Measurements from ENCODE around the gene TSPAN9.

Gene TSPAN9

DNA sequence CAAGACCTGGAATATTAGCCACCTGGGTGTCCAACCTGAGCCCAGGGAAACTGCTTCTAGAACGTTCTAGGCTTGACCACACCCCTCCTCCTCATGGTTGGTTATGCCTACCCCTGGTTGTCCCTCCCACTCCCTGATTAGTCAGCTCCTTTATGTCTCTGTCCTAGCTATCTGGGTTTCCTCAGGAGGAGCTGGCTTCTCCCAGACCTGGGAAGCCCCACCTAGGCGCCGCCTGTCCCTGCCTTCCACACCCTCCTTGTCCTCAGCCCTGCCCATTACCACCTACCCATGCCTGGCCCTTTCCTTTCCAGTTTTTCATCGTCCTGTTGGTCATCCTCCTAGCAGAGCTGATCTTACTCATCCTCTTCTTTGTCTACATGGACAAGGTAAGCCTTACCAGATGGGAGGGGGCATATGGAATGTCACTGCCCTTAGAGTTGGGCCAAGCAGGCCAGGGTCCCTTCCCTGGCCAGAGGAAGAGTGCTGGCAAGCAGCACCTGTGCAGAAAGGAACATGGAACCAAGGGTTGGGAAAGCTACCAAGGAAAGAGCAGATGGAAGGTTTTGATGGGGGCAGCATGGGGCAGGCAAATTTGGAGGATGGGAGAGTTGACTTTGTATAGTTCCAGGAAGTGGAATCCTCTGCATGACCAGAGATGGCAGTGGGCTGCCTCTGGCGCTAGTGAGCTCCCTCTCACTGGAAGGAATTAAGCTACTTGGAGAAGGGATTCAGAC is 201.7 kb downstream of the TSPAN9 start:
- DNase-seq (ENCODE audit: insufficient read length, low spot score), result no peak
- FAIRE-seq, result no peak
- no peak for TF ChIP-seq POLR2A (IDR thresholded peaks at IDR 0.05; ENCODE audit: low read depth, low read length)

GRCh38 chr12:3279415-3279780 is 202.2 kb downstream of the TSPAN9 start:
- no peak for DNase-seq (ENCODE audit: insufficient read length, low spot score)
- FAIRE-seq, result no peak
- TF ChIP-seq POLR2A (IDR thresholded peaks at IDR 0.05; ENCODE audit: low read depth, low read length), result no peak

- FAIRE-seq, result no peak
- DNase-seq (ENCODE audit: insufficient read length, low spot score), result no peak
- TF ChIP-seq POLR2A (IDR thresholded peaks at IDR 0.05; ENCODE audit: low read depth, low read length), result no peak
Measured at GRCh38 chr12:3279832-3280231, 202.7 kb downstream of the TSPAN9 start.

DNA sequence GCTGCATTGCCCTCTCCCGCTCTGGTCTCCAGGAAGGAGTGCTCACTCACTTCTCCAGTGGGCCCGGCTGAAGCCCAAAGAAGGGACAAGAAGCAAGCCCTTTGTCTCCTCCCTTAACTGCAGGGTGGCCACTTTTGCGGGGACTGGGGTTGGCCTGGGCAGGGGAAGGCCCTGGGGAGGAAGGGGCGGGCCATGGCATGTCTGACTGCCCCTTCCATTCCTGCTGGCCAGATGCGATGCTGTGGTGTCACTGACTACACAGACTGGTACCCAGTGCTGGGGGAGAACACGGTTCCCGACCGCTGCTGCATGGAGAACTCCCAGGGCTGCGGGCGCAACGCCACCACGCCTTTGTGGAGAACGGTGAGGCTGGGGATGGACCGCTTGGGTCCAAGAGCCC is 203.8 kb downstream of the TSPAN9 start:
- DNase-seq (ENCODE audit: insufficient read length, low spot score) (no peak), FAIRE-seq (no peak)

DNA sequence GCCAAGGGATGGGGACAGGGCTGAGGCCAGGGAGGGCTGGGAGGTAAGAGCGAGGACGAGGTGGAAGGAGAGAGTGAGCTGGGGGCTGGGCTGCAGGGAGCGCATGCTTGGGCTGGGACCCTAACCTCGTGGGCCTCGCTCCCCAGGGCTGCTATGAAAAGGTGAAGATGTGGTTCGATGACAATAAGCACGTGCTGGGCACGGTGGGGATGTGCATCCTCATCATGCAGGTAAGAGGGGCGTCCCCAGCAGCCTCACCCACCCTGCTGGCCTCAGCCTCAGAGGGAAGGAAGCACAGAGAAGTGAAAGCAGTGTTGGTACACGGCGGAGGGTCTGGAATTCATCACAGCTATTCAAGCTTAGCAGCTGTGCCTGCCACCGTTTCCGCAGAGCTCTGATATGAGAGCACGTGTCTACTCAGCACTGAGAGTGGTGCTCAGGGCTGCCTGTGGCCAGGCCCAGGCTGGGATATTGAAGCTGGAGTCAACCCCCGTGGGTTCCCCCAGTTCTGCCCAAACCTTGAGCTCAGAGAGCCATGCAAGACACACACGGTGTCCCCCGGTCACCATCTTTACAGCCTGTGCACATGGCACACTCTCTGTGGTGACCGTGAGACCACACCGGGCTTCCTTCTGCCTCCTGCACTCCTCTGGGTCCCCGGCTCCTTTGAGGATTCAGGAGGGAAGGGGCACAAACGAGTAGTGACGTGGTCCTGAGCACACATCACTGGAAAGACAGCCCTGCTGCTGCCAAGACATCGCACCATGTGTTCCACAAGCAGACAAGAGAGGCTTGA is 204.6 kb downstream of the TSPAN9 start:
- DNase-seq (ENCODE audit: insufficient read length, low spot score), result no peak
- FAIRE-seq, result no peak
- no peak for TF ChIP-seq POLR2A (IDR thresholded peaks at IDR 0.05; ENCODE audit: low read depth, low read length)

More for the DNA sequence above, 203.8 kb downstream of the TSPAN9 start:
- TF ChIP-seq POLR2A (IDR thresholded peaks at IDR 0.05; ENCODE audit: low read depth, low read length), result no peak

GRCh38 chr12:3282384-3282670 is 205.1 kb downstream of the TSPAN9 start:
- TF ChIP-seq POLR2A (IDR thresholded peaks at IDR 0.05; ENCODE audit: low read depth, low read length), result no peak
- FAIRE-seq (no peak), DNase-seq (ENCODE audit: insufficient read length, low spot score) (no peak)

DNA sequence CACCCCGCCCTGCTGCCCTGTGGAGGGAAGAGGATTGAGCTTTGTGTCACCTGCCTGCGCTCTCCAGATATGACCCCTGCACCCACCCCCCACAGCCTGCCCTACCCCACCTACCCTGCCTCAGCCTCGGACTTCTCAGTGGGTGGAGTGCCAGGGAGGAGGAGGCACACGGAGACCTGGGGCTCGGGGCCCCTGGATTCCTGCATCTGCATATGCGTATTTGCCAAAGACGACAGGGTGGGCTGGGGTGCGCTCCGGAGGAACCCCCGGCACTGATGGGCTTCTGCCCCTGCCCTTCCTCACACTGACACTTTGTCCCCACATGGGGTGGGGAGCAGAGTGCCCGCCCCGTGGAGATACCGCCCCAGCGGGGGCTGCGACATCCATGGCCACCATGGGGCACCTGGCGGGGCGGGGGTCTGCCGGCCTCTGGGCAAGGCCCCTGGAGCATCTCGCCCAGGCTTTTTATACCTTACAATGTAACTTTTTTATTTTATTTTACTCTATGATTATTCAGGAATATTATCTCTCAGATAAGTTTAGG is 206.0 kb downstream of the TSPAN9 start:
- no peak for DNase-seq (ENCODE audit: insufficient read length, low spot score)
- no peak for FAIRE-seq
- TF ChIP-seq POLR2A (IDR thresholded peaks at IDR 0.05; ENCODE audit: low read depth, low read length), result no peak

DNA sequence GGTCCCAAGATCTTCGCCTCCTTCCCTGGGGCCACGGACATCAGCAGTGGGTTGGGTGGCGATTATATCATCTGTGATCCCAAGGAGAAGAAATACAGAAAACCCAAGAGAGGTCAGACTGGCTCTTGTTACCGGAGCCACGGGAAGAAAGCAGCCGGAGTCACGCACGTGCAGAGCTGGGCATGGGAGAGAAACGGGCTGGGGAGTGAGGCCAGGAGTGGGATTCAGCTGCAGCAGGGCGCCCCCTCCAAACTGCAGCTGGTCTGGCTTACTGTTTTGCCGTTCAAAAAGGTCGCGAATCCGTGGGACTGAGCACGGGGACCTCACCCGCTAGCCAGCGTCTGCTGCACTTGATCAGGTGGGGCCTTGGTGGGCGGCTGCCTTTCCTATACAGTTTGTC is 207.2 kb downstream of the TSPAN9 start:
- FAIRE-seq (no peak), DNase-seq (ENCODE audit: insufficient read length, low spot score) (no peak)
- no peak for TF ChIP-seq POLR2A (IDR thresholded peaks at IDR 0.05; ENCODE audit: low read depth, low read length)

DNA sequence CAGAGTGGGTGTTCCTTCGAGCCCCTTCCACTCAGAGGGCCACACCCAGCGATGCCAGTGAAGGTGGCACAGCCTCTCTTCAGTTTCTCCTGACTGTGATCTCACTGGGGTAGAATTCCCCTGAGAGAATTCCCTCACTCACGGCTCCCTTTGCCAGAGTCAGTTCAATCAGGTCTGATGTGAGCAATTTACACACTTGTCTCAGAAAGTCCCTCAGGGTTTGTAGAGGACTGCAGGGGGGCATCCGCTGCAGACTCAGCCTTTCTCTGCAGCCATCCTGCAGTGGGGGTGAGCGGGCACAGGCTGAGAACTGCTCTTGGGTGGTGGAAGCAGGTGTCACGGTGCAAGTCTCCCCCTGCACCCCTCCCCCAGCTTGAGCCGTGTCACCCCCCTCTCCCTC is 208.4 kb downstream of the TSPAN9 start:
- no peak for DNase-seq (ENCODE audit: insufficient read length, low spot score)

GRCh38 chr12:3288690-3289089 is 211.5 kb downstream of the TSPAN9 start:
- no peak for DNase-seq (ENCODE audit: insufficient read length, low spot score)
- FAIRE-seq, result no peak
- no peak for TF ChIP-seq POLR2A (IDR thresholded peaks at IDR 0.05; ENCODE audit: low read depth, low read length)

More for the DNA sequence above, 208.4 kb downstream of the TSPAN9 start:
- FAIRE-seq, result no peak
- TF ChIP-seq POLR2A (IDR thresholded peaks at IDR 0.05; ENCODE audit: low read depth, low read length), result no peak

- FAIRE-seq (no peak), DNase-seq (ENCODE audit: insufficient read length, low spot score) (no peak)
- no peak for TF ChIP-seq POLR2A (IDR thresholded peaks at IDR 0.05; ENCODE audit: low read depth, low read length)
Measured at GRCh38 chr12:3289702-3290101, 212.5 kb downstream of the TSPAN9 start.

DNA sequence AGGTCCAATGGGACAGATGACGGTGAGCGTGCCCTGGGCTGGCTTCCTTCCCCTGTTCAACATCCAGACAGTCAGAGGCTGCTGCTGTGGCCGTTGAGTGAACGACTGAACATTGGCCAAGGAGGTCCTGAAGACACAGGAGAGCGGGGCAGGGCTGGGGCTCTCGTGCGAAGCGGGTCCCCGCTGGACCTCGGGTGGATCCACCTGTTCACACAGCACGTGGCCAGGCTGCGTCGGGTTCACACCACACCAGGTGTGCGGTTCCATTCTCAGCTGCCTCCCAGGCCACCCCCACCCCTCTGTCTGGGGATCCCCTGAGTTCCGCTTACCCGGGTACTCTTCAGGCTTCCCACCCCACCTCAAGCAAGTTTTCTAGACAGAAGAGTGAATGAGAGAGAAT is 214.8 kb downstream of the TSPAN9 start:
- FAIRE-seq (no peak), DNase-seq (ENCODE audit: insufficient read length, low spot score) (no peak)
- no peak for TF ChIP-seq POLR2A (IDR thresholded peaks at IDR 0.05; ENCODE audit: low read depth, low read length)

DNA sequence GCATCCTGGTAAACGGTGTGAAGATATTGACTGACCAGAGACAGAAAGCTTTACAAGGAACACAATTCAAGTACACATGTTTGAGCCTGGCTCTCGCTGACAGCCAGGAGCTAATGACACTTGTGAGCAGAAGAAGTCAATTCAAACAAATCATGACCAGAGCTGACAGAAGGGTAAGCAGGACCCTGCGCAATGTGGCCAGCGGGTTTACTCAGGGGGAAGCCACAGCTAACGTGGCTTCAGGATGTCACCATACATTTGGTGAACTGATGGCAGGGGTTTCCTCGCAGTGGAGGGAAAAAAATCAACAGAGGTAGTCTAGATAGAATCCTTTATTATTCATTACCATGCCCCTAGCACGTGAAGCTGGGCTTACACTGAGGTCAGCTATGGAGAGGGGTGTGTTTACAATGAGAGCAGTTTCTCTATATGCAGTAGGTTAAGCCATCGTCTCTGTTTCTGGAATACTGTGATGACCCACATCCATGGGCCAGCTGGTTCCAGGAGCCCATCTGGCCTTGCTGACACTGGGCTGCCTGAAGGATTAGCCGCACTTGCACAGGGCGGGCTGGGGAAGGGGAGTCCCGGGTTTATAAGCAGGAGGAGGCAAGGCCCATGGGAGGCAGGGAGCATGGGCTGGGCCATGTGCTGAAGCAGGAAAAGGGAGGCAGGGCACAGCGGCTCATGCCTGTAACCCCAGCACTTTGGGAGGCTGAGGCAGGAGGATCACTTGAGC is 215.7 kb downstream of the TSPAN9 start:
- TF ChIP-seq POLR2A (IDR thresholded peaks at IDR 0.05; ENCODE audit: low read depth, low read length), result no peak
- FAIRE-seq, result no peak
- DNase-seq (ENCODE audit: insufficient read length, low spot score), result no peak

GRCh38 chr12:3293446-3294161 is 216.4 kb downstream of the TSPAN9 start:
- FAIRE-seq (no peak), DNase-seq (ENCODE audit: insufficient read length, low spot score) (peak; percentile 40)
- TF ChIP-seq POLR2A (IDR thresholded peaks at IDR 0.05; ENCODE audit: low read depth, low read length), result no peak

Measured in H54 (cell line).